ENCODE data around the gene MSMP. TPM values are rescaled to one million over a fixed set of nuclear protein-coding genes. Genes with fewer than 3 reads are reported as not detected.

The MSMP gene
- total and polyA plus RNA-seq, 2 experiments from 2014 or later = 0.81 TPM; not detected in 1

DNA sequence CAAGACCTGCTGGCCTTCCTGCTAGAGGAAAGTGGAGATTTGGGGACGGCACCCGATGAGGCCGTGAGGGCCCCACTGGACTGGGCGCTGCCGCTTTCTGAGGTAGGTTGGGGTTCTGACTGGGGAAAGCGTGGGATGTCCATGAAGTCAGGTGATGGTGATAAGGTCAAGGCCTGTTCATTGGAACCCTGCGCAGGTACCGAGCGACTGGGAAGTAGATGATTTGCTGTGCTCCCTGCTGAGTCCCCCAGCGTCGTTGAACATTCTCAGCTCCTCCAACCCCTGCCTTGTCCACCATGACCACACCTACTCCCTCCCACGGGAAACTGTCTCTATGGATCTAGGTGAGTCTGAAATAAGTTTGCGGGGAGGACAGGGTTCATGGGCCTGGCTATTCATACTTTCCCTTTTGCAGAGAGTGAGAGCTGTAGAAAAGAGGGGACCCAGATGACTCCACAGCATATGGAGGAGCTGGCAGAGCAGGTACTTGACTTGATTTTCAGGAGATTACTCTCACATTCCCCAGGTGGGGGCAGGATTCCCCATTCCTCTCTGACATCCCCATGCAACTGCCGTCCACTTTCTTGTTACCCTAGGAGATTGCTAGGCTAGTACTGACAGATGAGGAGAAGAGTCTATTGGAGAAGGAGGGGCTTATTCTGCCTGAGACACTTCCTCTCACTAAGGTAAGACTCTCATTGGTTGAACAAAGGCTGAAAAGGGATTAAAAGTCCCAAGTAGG, 21.1 kb downstream of the MSMP start (continued):
- TF ChIP-seq CTCF (conservative IDR thresholded peaks at IDR 0.05; ENCODE audit: low read depth in 2 of 2) = peak in 1 of 2 experiments; percentile 41; a peak in 3 of 4 replicates

- peak within 1 kb of the TSS; percentile 95 for H3K27ac ChIP-seq (ENCODE audit: low read depth)
- Mint-ChIP-seq H3K4me1 (peaks cover 13% of the 10 kb centered on the region), H3K27ac (peak within 1 kb of the TSS; percentile 89), H3K27me3 (ENCODE audit: insufficient read depth, low read depth, poor library complexity) (peaks cover 8% of the 10 kb centered on the region), H3K4me3 (no peak within 1 kb of the TSS; the same call in none of the 3 replicates), H3K9me3 (no peaks in the 10 kb centered on the region; the same call in 2 of the 3 replicates), H3K36me3 (ENCODE audit: low read depth) (peaks cover 28% of the 10 kb centered on the region)
- H3K36me3 ChIP-seq (ENCODE audit: insufficient read depth) = peaks cover 21% of the 10 kb centered on the region
- peaks cover 11% of the 10 kb centered on the region for H3F3A ChIP-seq (replicated peaks; ENCODE audit: low read depth)
- H3K4me3 ChIP-seq = peak within 1 kb of the TSS; percentile 91
- H3K9me2 ChIP-seq (ENCODE audit: insufficient read depth) = no peaks in the 10 kb centered on the region
- no peaks in the 10 kb centered on the region for H3K27me3 ChIP-seq (ENCODE audit: insufficient read depth)
- H3K79me2 ChIP-seq (replicated peaks; ENCODE audit: insufficient read depth) = peaks cover 37% of the 10 kb centered on the region
- peak; percentile 78 for ATAC-seq
- H4K20me1 ChIP-seq (replicated peaks; ENCODE audit: insufficient read depth) = peaks cover 17% of the 10 kb centered on the region
- 0 out of 2 replicates have a peak within 1 kb of the TSS, but pooled peaks have one; percentile 63 for H2AFZ ChIP-seq
- peak in 1 of 2 experiments; percentile 40; a peak in 2 of 4 replicates for TF ChIP-seq CTCF (conservative IDR thresholded peaks at IDR 0.05; ENCODE audit: low read depth in 2 of 2)
- TF ChIP-seq POLR2AphosphoS5 (IDR thresholded peaks at IDR 0.05; ENCODE audit: low read depth) = peak; percentile 68
- no peak for TF ChIP-seq JUNB (IDR thresholded peaks at IDR 0.05; ENCODE audit: unreplicated experiment)
- peak; percentile 91 for TF ChIP-seq CREB1 (CRISPR knock-in tag; IDR thresholded peaks at IDR 0.05; ENCODE audit: low read depth)
- TF ChIP-seq, protein P1, sequence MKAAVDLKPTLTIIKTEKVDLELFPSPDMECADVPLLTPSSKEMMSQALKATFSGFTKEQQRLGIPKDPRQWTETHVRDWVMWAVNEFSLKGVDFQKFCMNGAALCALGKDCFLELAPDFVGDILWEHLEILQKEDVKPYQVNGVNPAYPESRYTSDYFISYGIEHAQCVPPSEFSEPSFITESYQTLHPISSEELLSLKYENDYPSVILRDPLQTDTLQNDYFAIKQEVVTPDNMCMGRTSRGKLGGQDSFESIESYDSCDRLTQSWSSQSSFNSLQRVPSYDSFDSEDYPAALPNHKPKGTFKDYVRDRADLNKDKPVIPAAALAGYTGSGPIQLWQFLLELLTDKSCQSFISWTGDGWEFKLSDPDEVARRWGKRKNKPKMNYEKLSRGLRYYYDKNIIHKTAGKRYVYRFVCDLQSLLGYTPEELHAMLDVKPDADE (IDR thresholded peaks at IDR 0.05) = peak; percentile 87
- no peak for TF ChIP-seq EZH2phosphoT487 (IDR thresholded peaks at IDR 0.05; ENCODE audit: unreplicated experiment)
- peak within 1 kb of the TSS; percentile 90 for H3K4me2 ChIP-seq
- peak; percentile 98 for DNase-seq (ENCODE audit: low spot score)
- H3K4me1 ChIP-seq (ENCODE audit: insufficient read depth) = peaks cover 31% of the 10 kb centered on the region
Measured at GRCh38 chr9:35732185-35732799, 21.8 kb downstream of the MSMP start, which contains the start of the genes CREB3 and TLN1. CREB3 (plus strand) TSS chr9:35732666; CDS start chr9:35732773, 107 bp downstream. TLN1 (minus strand) TSS chr9:35732195; CDS start chr9:35725694, 6,501 bp downstream.

Data from GM23338 (cell line).